CD4-positive, alpha-beta memory T cell (primary cell): ENCODE results near the gene SHMT1. TPM values are rescaled to one million over a fixed set of nuclear protein-coding genes. Genes with fewer than 3 reads are reported as not detected.

ENCODE experiments used
- CTCF ChIA-PET: fragments of 350-600 bp; sonication (Branson Sonifier 250); formaldehyde crosslinking; loops from one replicate; lab custom pipeline; 2021; ENCODE audit warnings: inconsistent platforms; ENCODE audit not compliant: partially characterized antibody; lab: Charles Lee
- POLR2A ChIA-PET: fragments of 350-600 bp; sonication (Branson Sonifier 250); formaldehyde crosslinking; loops from one replicate; lab custom pipeline; 2021; ENCODE audit not compliant: partially characterized antibody; lab: Charles Lee
- DNase-seq, 5 donors: peaks; one replicate each; pipeline versions ENCODE4 v3.0.0 to v3.0.0-alpha.2; 2020 to 2022; ENCODE audit warnings: mixed read lengths in 1 of 5
- H3K27ac ChIP-seq: one replicate; pipeline ENCODE4 v1.7.0; 2013; ENCODE audit warnings: low read depth, low read length
- H3K27me3 ChIP-seq: 2 replicates; pipeline ENCODE4 v1.7.0; 2013; ENCODE audit warnings: mild to moderate bottlenecking, low read length, moderate library complexity; ENCODE audit not compliant: insufficient read depth
- H3K36me3 ChIP-seq: 2 replicates; pipeline ENCODE4 v1.7.0; 2013; ENCODE audit warnings: mild to moderate bottlenecking, low read length, moderate library complexity; ENCODE audit not compliant: insufficient read depth
- H3K4me1 ChIP-seq: 2 replicates; pipeline ENCODE4 v1.7.0; 2013; ENCODE audit warnings: mild to moderate bottlenecking, low read length, moderate library complexity; ENCODE audit not compliant: insufficient read depth
- H3K4me3 ChIP-seq, 2 donors: one replicate each; pipeline ENCODE4 v1.7.0; 2013; ENCODE audit warnings: low read length in 2 of 2, mild to moderate bottlenecking in 1 of 2
- H3K9me3 ChIP-seq, 2 donors: one replicate each; pipeline ENCODE4 v1.7.0; 2013; ENCODE audit warnings: low read length in 2 of 2, control low read depth in 1 of 2; ENCODE audit not compliant: control insufficient read depth in 1 of 2
- H3K27ac Mint-ChIP-seq, 7 donors: one replicate each; pipeline ENCODE4 v1.8.0; 2020 to 2021; ENCODE audit warnings: mixed read lengths in 7 of 7, mild to moderate bottlenecking in 6 of 7, inconsistent platforms in 3 of 7, moderate library complexity in 3 of 7
- H3K27me3 Mint-ChIP-seq, 2 donors: one replicate each; pipeline ENCODE4 v1.8.0; 2020 to 2021; ENCODE audit warnings: mixed read lengths in 2 of 2
- H3K36me3 Mint-ChIP-seq, 2 donors: one replicate each; pipeline ENCODE4 v1.8.0; 2020 to 2021; ENCODE audit warnings: mixed read lengths in 2 of 2, inconsistent platforms in 1 of 2, mild to moderate bottlenecking in 1 of 2
- H3K4me1 Mint-ChIP-seq, 4 donors: one replicate each; pipeline ENCODE4 v1.8.0; 2020 to 2021; ENCODE audit warnings: mixed read lengths in 4 of 4, mild to moderate bottlenecking in 1 of 4
- H3K4me3 Mint-ChIP-seq, 8 donors: one replicate each; pipeline ENCODE4 v1.8.0; 2020 to 2021; ENCODE audit warnings: mixed read lengths in 8 of 8, mild to moderate bottlenecking in 7 of 8, moderate library complexity in 6 of 8, inconsistent platforms in 3 of 8
- H3K9me3 Mint-ChIP-seq, 8 donors: one replicate each; pipeline ENCODE4 v1.8.0; 2020 to 2021; ENCODE audit warnings: mixed read lengths in 8 of 8, mild to moderate bottlenecking in 5 of 8, inconsistent platforms in 3 of 8, moderate library complexity in 1 of 8
- intact Hi-C: fragments of 100-400 bp; cut with micrococcal nuclease; formaldehyde crosslinking; loops from one replicate; pipeline ENCODE4 v1.15.1; 2023
- polyA plus RNA-seq, 2 donors: library from polyadenylated mRNA; unstranded; fragments of 300-500 nt; fragmentation: Illumina TruSeq; gene quantifications; one replicate each; pipeline ENCODE4 v1.2.3, GENCODE V29; 2021
- total RNA-seq, 2 experiments: library from RNA; stranded (reverse); gene quantifications; one replicate each; pipeline ENCODE4 v1.2.3, GENCODE V29; 2021

The SHMT1 gene
- total and polyA plus RNA-seq, 4 experiments from 2014 or later: 14.6 to 24.6 (median 20.0) TPM

- Histone ChIP-seq H3K27me3 (no peaks in the 10 kb centered on the region), H3K9me3 (no peaks in the 10 kb centered on the region), H3K36me3 (peaks cover 40% of the 10 kb centered on the region), H3K4me1 (peaks cover 2% of the 10 kb centered on the region), H3K27ac (no peak overlapping the region), H3K4me3 (no peak overlapping the region)
- peaks cover 8 to 23% (median 11%) of the 10 kb centered on the region in 4 donors for H3K4me1 Mint-ChIP-seq
- ChIA-PET POLR2A (no interaction called here), CTCF (no interaction called here)
- intact Hi-C loops: no loop called here
- peaks cover 0 to 2% (median 0%) of the 10 kb centered on the region in 8 donors for H3K9me3 Mint-ChIP-seq
- no peak for DNase-seq
- H3K36me3 Mint-ChIP-seq: peaks cover 36 to 73% of the 10 kb centered on the region in 2 donors
- H3K4me3 Mint-ChIP-seq: no peak overlapping the region
- no peak overlapping the region for H3K27ac Mint-ChIP-seq
- H3K27me3 Mint-ChIP-seq: no peaks in the 10 kb centered on the region
These were observed 37.3 kb downstream of the SHMT1 start for GRCh38 chr17:18326039-18326438.

GRCh38 chr17:18324140-18325050 is 39.0 kb downstream of the SHMT1 start:
- H3K4me1 Mint-ChIP-seq: peaks cover 17 to 40% (median 26%) of the 10 kb centered on the region in 4 donors
- Histone ChIP-seq H3K4me3 (no peak overlapping the region), H3K36me3 (peaks cover 54% of the 10 kb centered on the region), H3K27me3 (no peaks in the 10 kb centered on the region), H3K4me1 (peaks cover 18% of the 10 kb centered on the region), H3K27ac (no peak overlapping the region), H3K9me3 (no peaks in the 10 kb centered on the region)
- CTCF ChIA-PET: no interaction called here
- H3K9me3 Mint-ChIP-seq: peaks cover 0 to 2% (median 0%) of the 10 kb centered on the region in 8 donors
- no peak for DNase-seq
- peak overlapping the region in 1 of 8 donors; percentile 58 for H3K4me3 Mint-ChIP-seq
- POLR2A ChIA-PET: interaction anchor here (0.8 kb wide), 1 partner anchor 9 kb away, joined by 3 read pairs; the partner anchor contains the start of genes SMCR8 and TOP3A
- peaks cover 36 to 77% of the 10 kb centered on the region in 2 donors for H3K36me3 Mint-ChIP-seq
- no peak overlapping the region for H3K27ac Mint-ChIP-seq
- intact Hi-C loops: no loop called here
- no peaks in the 10 kb centered on the region for H3K27me3 Mint-ChIP-seq

- Histone ChIP-seq H3K27me3 (no peaks in the 10 kb centered on the region), H3K4me1 (peaks cover 26% of the 10 kb centered on the region), H3K4me3 (no peak overlapping the region), H3K27ac (no peak overlapping the region), H3K36me3 (peaks cover 61% of the 10 kb centered on the region), H3K9me3 (no peaks in the 10 kb centered on the region)
- Mint-ChIP-seq H3K27me3 (no peaks in the 10 kb centered on the region), H3K27ac (no peak overlapping the region), H3K4me3 (no peak overlapping the region), H3K9me3 (no peaks in the 10 kb centered on the region), H3K4me1 (peaks cover 24 to 47% (median 34%) of the 10 kb centered on the region in 4 donors), H3K36me3 (peaks cover 32 to 79% of the 10 kb centered on the region in 2 donors)
- POLR2A ChIA-PET: interaction anchor here (0.8 kb wide), 1 partner anchor 9 kb away, joined by 3 read pairs; the partner anchor contains the start of genes SMCR8 and TOP3A
- no peak for DNase-seq
- intact Hi-C loops: no loop called here
- CTCF ChIA-PET: no interaction called here
These were observed 39.7 kb downstream of the SHMT1 start for GRCh38 chr17:18323507-18324139.

GRCh38 chr17:18323007-18323406 is 40.3 kb downstream of the SHMT1 start:
- ChIA-PET POLR2A (interaction anchor here (1.0 kb wide), 1 partner anchor 10 kb away, joined by 3 read pairs; no protein-coding TSS in a partner anchor), CTCF (interaction anchor here (1.1 kb wide), 1 partner anchor 11 kb away, joined by 3 read pairs; no protein-coding TSS in a partner anchor)
- Histone ChIP-seq H3K4me3 (no peak overlapping the region), H3K9me3 (no peaks in the 10 kb centered on the region), H3K27ac (no peak overlapping the region), H3K27me3 (no peaks in the 10 kb centered on the region), H3K4me1 (peaks cover 32% of the 10 kb centered on the region), H3K36me3 (peaks cover 61% of the 10 kb centered on the region)
- peaks cover 31 to 74% of the 10 kb centered on the region in 2 donors for H3K36me3 Mint-ChIP-seq
- no peaks in the 10 kb centered on the region for H3K27me3 Mint-ChIP-seq
- H3K4me3 Mint-ChIP-seq: no peak overlapping the region
- no peak for DNase-seq
- intact Hi-C loops: no loop called here
- H3K27ac Mint-ChIP-seq: no peak overlapping the region
- no peaks in the 10 kb centered on the region for H3K9me3 Mint-ChIP-seq
- peaks cover 26 to 53% (median 38%) of the 10 kb centered on the region in 4 donors for H3K4me1 Mint-ChIP-seq

- Mint-ChIP-seq H3K4me3 (no peak overlapping the region), H3K27me3 (no peaks in the 10 kb centered on the region), H3K36me3 (peaks cover 30 to 73% of the 10 kb centered on the region in 2 donors)
These were observed 40.8 kb downstream of the SHMT1 start for GRCh38 chr17:18322522-18322921.

GRCh38 chr17:18321309-18321708 is 42.0 kb downstream of the SHMT1 start:
- Histone ChIP-seq H3K27me3 (no peaks in the 10 kb centered on the region), H3K36me3 (peaks cover 66% of the 10 kb centered on the region), H3K27ac (no peak overlapping the region), H3K9me3 (no peaks in the 10 kb centered on the region), H3K4me3 (no peak overlapping the region), H3K4me1 (peaks cover 49% of the 10 kb centered on the region)
- ChIA-PET POLR2A (no interaction called here), CTCF (no interaction called here)
- Mint-ChIP-seq H3K9me3 (no peaks in the 10 kb centered on the region), H3K27me3 (no peaks in the 10 kb centered on the region), H3K27ac (peak overlapping the region in 1 of 7 donors; percentile 4), H3K4me3 (no peak overlapping the region), H3K4me1 (peaks cover 36 to 65% (median 48%) of the 10 kb centered on the region in 4 donors), H3K36me3 (peaks cover 39 to 72% of the 10 kb centered on the region in 2 donors)
- DNase-seq: no peak
- intact Hi-C loops: no loop called here

More at GRCh38 chr17:18322522-18322921, 40.8 kb downstream of the SHMT1 start:
- DNase-seq: no peak
- H3K4me3 ChIP-seq: no peak overlapping the region
- Mint-ChIP-seq H3K9me3 (no peaks in the 10 kb centered on the region), H3K27ac (no peak overlapping the region), H3K4me1 (peaks cover 29 to 58% (median 42%) of the 10 kb centered on the region in 4 donors)
- H3K36me3 ChIP-seq: peaks cover 63% of the 10 kb centered on the region
- H3K9me3 ChIP-seq: no peaks in the 10 kb centered on the region
- intact Hi-C loops: no loop called here
- POLR2A ChIA-PET: interaction anchor here (1.0 kb wide), 1 partner anchor 10 kb away, joined by 3 read pairs; no protein-coding TSS in a partner anchor
- CTCF ChIA-PET: interaction anchor here (1.1 kb wide), 1 partner anchor 12 kb away, joined by 3 read pairs; no protein-coding TSS in a partner anchor
- H3K27ac ChIP-seq: no peak overlapping the region
- H3K27me3 ChIP-seq: no peaks in the 10 kb centered on the region
- H3K4me1 ChIP-seq: peaks cover 37% of the 10 kb centered on the region
